ENCODE measurements around the gene CDC42EP2.
A peak's percentile ranks its signal among the peaks of the same experiment; 100 is the strongest.

Gene CDC42EP2

GRCh38 chr11:65309006-65309405 lies 5.7 kb upstream of the CDC42EP2 start:
- Histone ChIP-seq H3K36me3 (ENCODE audit: control insufficient read depth in 2 of 2, insufficient read depth in 2 of 2, low read length in 2 of 2) (no peaks in the 10 kb centered on the region), H3K27me3 (ENCODE audit: control insufficient read depth in 1 of 2, insufficient read depth in 2 of 2, low read length in 2 of 2) (no peaks in the 10 kb centered on the region), H3K9me3 (ENCODE audit: control insufficient read depth in 2 of 2, low read length in 2 of 2) (no peaks in the 10 kb centered on the region), H3K4me3 (ENCODE audit: low read length in 2 of 2) (no peak overlapping the region), H3K9ac (ENCODE audit: low read length in 2 of 2) (no peak overlapping the region), H3K4me1 (ENCODE audit: control insufficient read depth, insufficient read depth, low read length) (peaks cover 55% of the 10 kb centered on the region), H3K27ac (ENCODE audit: low read length) (peak overlapping the region; percentile 11)

- H3K27me3 ChIP-seq (ENCODE audit: control insufficient read depth in 1 of 2, insufficient read depth in 2 of 2, low read length in 2 of 2), result no peaks in the 10 kb centered on the region
- H3K9ac ChIP-seq (ENCODE audit: low read length in 2 of 2), result no peak overlapping the region
- no peak overlapping the region for H3K4me3 ChIP-seq (ENCODE audit: low read length in 2 of 2)
- H3K27ac ChIP-seq (ENCODE audit: low read length), result no peak overlapping the region
- H3K36me3 ChIP-seq (ENCODE audit: control insufficient read depth in 2 of 2, insufficient read depth in 2 of 2, low read length in 2 of 2), result no peaks in the 10 kb centered on the region
- peaks cover 53% of the 10 kb centered on the region for H3K4me1 ChIP-seq (ENCODE audit: control insufficient read depth, insufficient read depth, low read length)
- H3K9me3 ChIP-seq (ENCODE audit: control insufficient read depth in 2 of 2, low read length in 2 of 2), result no peaks in the 10 kb centered on the region
Measured at GRCh38 chr11:65310215-65310614, 4.5 kb upstream of the CDC42EP2 start.

- Histone ChIP-seq H3K4me1 (ENCODE audit: control insufficient read depth, insufficient read depth, low read length) (peaks cover 49% of the 10 kb centered on the region), H3K9me3 (ENCODE audit: control insufficient read depth in 2 of 2, low read length in 2 of 2) (no peaks in the 10 kb centered on the region), H3K36me3 (ENCODE audit: control insufficient read depth in 2 of 2, insufficient read depth in 2 of 2, low read length in 2 of 2) (no peaks in the 10 kb centered on the region), H3K27me3 (ENCODE audit: control insufficient read depth in 1 of 2, insufficient read depth in 2 of 2, low read length in 2 of 2) (no peaks in the 10 kb centered on the region), H3K4me3 (ENCODE audit: low read length in 2 of 2) (no peak overlapping the region), H3K9ac (ENCODE audit: low read length in 2 of 2) (no peak overlapping the region), H3K27ac (ENCODE audit: low read length) (no peak overlapping the region)
Measured at GRCh38 chr11:65310736-65311135, 3.9 kb upstream of the CDC42EP2 start.

- no peak overlapping the region for H3K27ac ChIP-seq (ENCODE audit: low read length)
Measured at GRCh38 chr11:65311170-65311678, 3.4 kb upstream of the CDC42EP2 start.

GRCh38 chr11:65315204-65315865 lies 669 bp downstream of the CDC42EP2 start:
- Histone ChIP-seq H3K27ac (ENCODE audit: low read length) (peak overlapping the region; percentile 88), H3K27me3 (ENCODE audit: control insufficient read depth in 1 of 2, insufficient read depth in 2 of 2, low read length in 2 of 2) (no peaks in the 10 kb centered on the region), H3K9ac (ENCODE audit: low read length in 2 of 2) (peak overlapping the region; percentile 84 to 87), H3K4me3 (ENCODE audit: low read length in 2 of 2) (peak overlapping the region; percentile 86 to 95), H3K4me1 (ENCODE audit: control insufficient read depth, insufficient read depth, low read length) (peaks cover 50% of the 10 kb centered on the region), H3K9me3 (ENCODE audit: control insufficient read depth in 2 of 2, low read length in 2 of 2) (no peaks in the 10 kb centered on the region), H3K36me3 (ENCODE audit: control insufficient read depth in 2 of 2, insufficient read depth in 2 of 2, low read length in 2 of 2) (no peaks in the 10 kb centered on the region)

More at GRCh38 chr11:65311170-65311678, 3.4 kb upstream of the CDC42EP2 start:
- no peaks in the 10 kb centered on the region for H3K27me3 ChIP-seq (ENCODE audit: control insufficient read depth in 1 of 2, insufficient read depth in 2 of 2, low read length in 2 of 2)
- peaks cover 49% of the 10 kb centered on the region for H3K4me1 ChIP-seq (ENCODE audit: control insufficient read depth, insufficient read depth, low read length)
- no peaks in the 10 kb centered on the region for H3K36me3 ChIP-seq (ENCODE audit: control insufficient read depth in 2 of 2, insufficient read depth in 2 of 2, low read length in 2 of 2)
- H3K9me3 ChIP-seq (ENCODE audit: control insufficient read depth in 2 of 2, low read length in 2 of 2), result no peaks in the 10 kb centered on the region
- H3K4me3 ChIP-seq (ENCODE audit: low read length in 2 of 2), result no peak overlapping the region
- no peak overlapping the region for H3K9ac ChIP-seq (ENCODE audit: low read length in 2 of 2)

GRCh38 chr11:65315866-65316226 lies 1.2 kb downstream of the CDC42EP2 start:
- peaks cover 45% of the 10 kb centered on the region for H3K4me1 ChIP-seq (ENCODE audit: control insufficient read depth, insufficient read depth, low read length)
- no peaks in the 10 kb centered on the region for H3K27me3 ChIP-seq (ENCODE audit: control insufficient read depth in 1 of 2, insufficient read depth in 2 of 2, low read length in 2 of 2)
- H3K9me3 ChIP-seq (ENCODE audit: control insufficient read depth in 2 of 2, low read length in 2 of 2), result no peaks in the 10 kb centered on the region
- H3K36me3 ChIP-seq (ENCODE audit: control insufficient read depth in 2 of 2, insufficient read depth in 2 of 2, low read length in 2 of 2), result peaks cover 3% of the 10 kb centered on the region in 2 donors
- H3K27ac ChIP-seq (ENCODE audit: low read length), result peak overlapping the region; percentile 88
- H3K4me3 ChIP-seq (ENCODE audit: low read length in 2 of 2), result peak overlapping the region; percentile 86 to 95
- H3K9ac ChIP-seq (ENCODE audit: low read length in 2 of 2), result peak overlapping the region; percentile 75 to 87

GRCh38 chr11:65316227-65317024 lies 1.8 kb downstream of the CDC42EP2 start:
- H3K9ac ChIP-seq (ENCODE audit: low read length in 2 of 2), result peak overlapping the region; percentile 75 to 87
- no peaks in the 10 kb centered on the region for H3K27me3 ChIP-seq (ENCODE audit: control insufficient read depth in 1 of 2, insufficient read depth in 2 of 2, low read length in 2 of 2)
- no peaks in the 10 kb centered on the region for H3K9me3 ChIP-seq (ENCODE audit: control insufficient read depth in 2 of 2, low read length in 2 of 2)
- peak overlapping the region; percentile 88 for H3K27ac ChIP-seq (ENCODE audit: low read length)
- H3K4me1 ChIP-seq (ENCODE audit: control insufficient read depth, insufficient read depth, low read length), result peaks cover 44% of the 10 kb centered on the region
- peak overlapping the region; percentile 86 to 95 for H3K4me3 ChIP-seq (ENCODE audit: low read length in 2 of 2)
- H3K36me3 ChIP-seq (ENCODE audit: control insufficient read depth in 2 of 2, insufficient read depth in 2 of 2, low read length in 2 of 2), result peaks cover 8 to 9% of the 10 kb centered on the region in 2 donors

- peaks cover 15 to 17% of the 10 kb centered on the region in 2 donors for H3K36me3 ChIP-seq (ENCODE audit: control insufficient read depth in 2 of 2, insufficient read depth in 2 of 2, low read length in 2 of 2)
- H3K27me3 ChIP-seq (ENCODE audit: control insufficient read depth in 1 of 2, insufficient read depth in 2 of 2, low read length in 2 of 2), result no peaks in the 10 kb centered on the region
- H3K9me3 ChIP-seq (ENCODE audit: control insufficient read depth in 2 of 2, low read length in 2 of 2), result no peaks in the 10 kb centered on the region
- peak overlapping the region; percentile 86 to 95 for H3K4me3 ChIP-seq (ENCODE audit: low read length in 2 of 2)
- peak overlapping the region; percentile 88 for H3K27ac ChIP-seq (ENCODE audit: low read length)
- peaks cover 48% of the 10 kb centered on the region for H3K4me1 ChIP-seq (ENCODE audit: control insufficient read depth, insufficient read depth, low read length)
- H3K9ac ChIP-seq (ENCODE audit: low read length in 2 of 2), result peak overlapping the region in 1 of 2 donors; percentile 56
Measured at GRCh38 chr11:65317025-65317786, 2.5 kb downstream of the CDC42EP2 start.

- Histone ChIP-seq H3K27ac (ENCODE audit: low read length) (no peak overlapping the region), H3K4me1 (ENCODE audit: control insufficient read depth, insufficient read depth, low read length) (peaks cover 34% of the 10 kb centered on the region), H3K4me3 (ENCODE audit: low read length in 2 of 2) (no peak overlapping the region), H3K9me3 (ENCODE audit: control insufficient read depth in 2 of 2, low read length in 2 of 2) (no peaks in the 10 kb centered on the region), H3K9ac (ENCODE audit: low read length in 2 of 2) (no peak overlapping the region), H3K36me3 (ENCODE audit: control insufficient read depth in 2 of 2, insufficient read depth in 2 of 2, low read length in 2 of 2) (peaks cover 15 to 18% of the 10 kb centered on the region in 2 donors), H3K27me3 (ENCODE audit: control insufficient read depth in 1 of 2, insufficient read depth in 2 of 2, low read length in 2 of 2) (no peaks in the 10 kb centered on the region)
Measured at GRCh38 chr11:65320386-65321075, 5.9 kb downstream of the CDC42EP2 start.

GRCh38 chr11:65321076-65321475 lies 6.4 kb downstream of the CDC42EP2 start:
- Histone ChIP-seq H3K4me1 (ENCODE audit: control insufficient read depth, insufficient read depth, low read length) (peaks cover 29% of the 10 kb centered on the region), H3K4me3 (ENCODE audit: low read length in 2 of 2) (no peak overlapping the region), H3K27me3 (ENCODE audit: control insufficient read depth in 1 of 2, insufficient read depth in 2 of 2, low read length in 2 of 2) (no peaks in the 10 kb centered on the region), H3K27ac (ENCODE audit: low read length) (no peak overlapping the region), H3K9me3 (ENCODE audit: control insufficient read depth in 2 of 2, low read length in 2 of 2) (no peaks in the 10 kb centered on the region), H3K9ac (ENCODE audit: low read length in 2 of 2) (no peak overlapping the region), H3K36me3 (ENCODE audit: control insufficient read depth in 2 of 2, insufficient read depth in 2 of 2, low read length in 2 of 2) (peaks cover 15 to 18% of the 10 kb centered on the region in 2 donors)

All from stomach smooth muscle (tissue), 2 donors.